ENCODE results near the gene CTNNBL1. TPM values are rescaled to one million over a fixed set of nuclear protein-coding genes. Genes with fewer than 3 reads are reported as not detected.
A peak's percentile ranks its signal among the peaks of the same experiment; 100 is the strongest.

The CTNNBL1 gene
- total RNA-seq, 1 donor from 2014 or later = 30.4 TPM

GRCh38 chr20:37737826-37738420, 44.1 kb downstream of the CTNNBL1 start:
- peak; percentile 50 for DNase-seq (ENCODE audit: low read depth)

- DNase-seq (ENCODE audit: low read depth) = peak; percentile 22
Observed at GRCh38 chr20:37741055-37741454, 47.2 kb downstream of the CTNNBL1 start.

- DNase-seq (ENCODE audit: low read depth) = peak; percentile 58
Observed at GRCh38 chr20:37741570-37741969, 47.7 kb downstream of the CTNNBL1 start.

- DNase-seq (ENCODE audit: low read depth) = no peak
Observed at GRCh38 chr20:37742131-37742530, 48.3 kb downstream of the CTNNBL1 start.

- DNase-seq (ENCODE audit: low read depth) = no peak
Observed at GRCh38 chr20:37744347-37744746, 50.5 kb downstream of the CTNNBL1 start.

GRCh38 chr20:37745553-37745952, 51.7 kb downstream of the CTNNBL1 start:
- no peak for DNase-seq (ENCODE audit: low read depth)

- no peak for DNase-seq (ENCODE audit: low read depth)
Observed at GRCh38 chr20:37748015-37748414, 54.2 kb downstream of the CTNNBL1 start.

- no peak for DNase-seq (ENCODE audit: low read depth)
Observed at GRCh38 chr20:37749218-37749617, 55.4 kb downstream of the CTNNBL1 start.

GRCh38 chr20:37749620-37750403, 56.0 kb downstream of the CTNNBL1 start:
- DNase-seq (ENCODE audit: low read depth) = no peak

- DNase-seq (ENCODE audit: low read depth) = peak; percentile 41
Observed at GRCh38 chr20:37755665-37756064, 61.8 kb downstream of the CTNNBL1 start.

GRCh38 chr20:37756234-37756633, 62.4 kb downstream of the CTNNBL1 start:
- no peak for DNase-seq (ENCODE audit: low read depth)

- no peak for DNase-seq (ENCODE audit: low read depth)
Observed at GRCh38 chr20:37757550-37757949, 63.7 kb downstream of the CTNNBL1 start.

GRCh38 chr20:37758332-37758731, 64.5 kb downstream of the CTNNBL1 start:
- DNase-seq (ENCODE audit: low read depth) = no peak

- DNase-seq (ENCODE audit: low read depth) = no peak
Observed at GRCh38 chr20:37759052-37759553, 65.3 kb downstream of the CTNNBL1 start.

GRCh38 chr20:37759761-37760209, 66.0 kb downstream of the CTNNBL1 start:
- DNase-seq (ENCODE audit: low read depth) = no peak

GRCh38 chr20:37760322-37760721, 66.5 kb downstream of the CTNNBL1 start:
- DNase-seq (ENCODE audit: low read depth) = no peak

GRCh38 chr20:37762716-37763485, 69.1 kb downstream of the CTNNBL1 start:
- DNase-seq (ENCODE audit: low read depth) = no peak

GRCh38 chr20:37764333-37764935, 70.6 kb downstream of the CTNNBL1 start:
- DNase-seq (ENCODE audit: low read depth) = no peak

- no peak for DNase-seq (ENCODE audit: low read depth)
Observed at GRCh38 chr20:37770908-37771307, 77.1 kb downstream of the CTNNBL1 start.

- DNase-seq (ENCODE audit: low read depth) = no peak
Observed at GRCh38 chr20:37773291-37773826, 79.5 kb downstream of the CTNNBL1 start.

- DNase-seq (ENCODE audit: low read depth) = peak; percentile 40
Observed at GRCh38 chr20:37774156-37774555, 80.3 kb downstream of the CTNNBL1 start.
